Measurements from ENCODE around the gene SEC62.

DNA sequence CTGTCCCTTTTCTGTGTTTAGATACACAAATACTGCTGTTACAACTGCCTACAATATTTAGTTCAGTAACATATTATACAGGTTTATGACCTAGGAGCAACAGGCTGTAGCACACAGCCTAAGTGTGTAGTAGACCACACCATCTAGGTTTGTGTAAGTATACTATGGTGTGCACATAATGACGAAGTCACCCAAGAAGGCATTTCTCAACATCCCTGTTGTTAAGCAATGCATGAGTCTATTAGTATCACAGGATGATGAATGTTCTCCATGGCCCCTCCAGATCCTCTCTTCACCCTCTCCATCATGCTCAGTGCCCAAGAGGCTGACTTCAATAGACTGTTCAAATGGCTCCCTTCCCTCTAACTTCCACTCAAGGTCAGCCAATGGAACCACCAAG lies 14.6 kb upstream of the SEC62 start:
- TF ChIP-seq POLR2A (IDR thresholded peaks at IDR 0.05) (no peak), CTCF (IDR thresholded peaks at IDR 0.05) (no peak)

Measured in breast epithelium (tissue), 3 donors.